ENCODE data around the gene RNF4.

DNA sequence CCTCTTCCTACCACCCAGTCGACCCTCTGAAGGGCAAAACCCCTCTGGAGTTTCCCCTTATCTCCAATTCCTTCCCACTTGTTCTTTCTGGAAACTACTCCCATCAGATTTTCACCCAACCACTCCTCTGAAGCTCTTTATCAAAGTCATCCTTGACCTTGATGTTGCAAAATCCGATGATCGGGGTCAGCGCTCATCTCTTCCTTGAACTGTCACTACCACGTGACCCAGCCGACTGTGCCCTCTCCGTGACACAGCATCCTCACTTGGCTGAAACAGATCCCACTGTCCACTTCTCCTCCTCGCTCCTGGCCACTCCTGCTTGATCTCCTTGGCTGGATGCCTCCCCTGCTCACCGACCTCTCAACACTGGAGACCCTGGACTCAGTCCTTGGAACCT is 49.1 kb upstream of the RNF4 start:
- TF ChIP-seq CTCF (conservative IDR thresholded peaks at IDR 0.05) (no peak), ZFX (IDR thresholded peaks at IDR 0.05) (no peak)

Data from C4-2B (cell line).